Right atrium auricular region (tissue), 2 donors: Measurements from ENCODE around the gene NREP. TPM values are rescaled to one million over a fixed set of nuclear protein-coding genes. Genes with fewer than 3 reads are reported as not detected.

Experiments
- DNase-seq: peaks from one replicate; pipeline ENCODE4 v3.0.0-alpha.2; 2019; ENCODE audit warnings: low spot score
- H3K27ac ChIP-seq, 2 donors: fragments of 200-600 bp; sonication (generic); 1 replicate in 1 of 2; 2 replicates in 1 of 2; pipeline ENCODE4 v1.5.1; 2016 to 2019
- H3K27me3 ChIP-seq, 2 donors: fragments of 200-600 bp; sonication (generic); one replicate each; pipeline versions ENCODE4 v1.5.1 to v1.6.0; 2017 to 2019
- H3K36me3 ChIP-seq: fragments of 200-600 bp; sonication (generic); one replicate; pipeline ENCODE4 v1.5.1; 2016
- H3K4me1 ChIP-seq, 2 donors: fragments of 200-600 bp; sonication (generic); one replicate each; pipeline versions ENCODE4 v1.5.1 to v1.6.0; 2017 to 2019
- H3K4me3 ChIP-seq, 2 donors: fragments of 200-600 bp; sonication (generic); 1 replicate in 1 of 2; 2 replicates in 1 of 2; pipeline ENCODE4 v1.5.1; 2017 to 2019; ENCODE audit warnings: mild to moderate bottlenecking in 1 of 2, moderate library complexity in 1 of 2
- H3K9me3 ChIP-seq, 2 donors: fragments of 200-600 bp; sonication (generic); one replicate each; pipeline ENCODE4 v1.5.1; 2019
- total RNA-seq, 2 donors: library from RNA; depleted of rRNA; stranded (reverse); fragments of >200 nt; gene quantifications; one replicate each; pipeline ENCODE4 v1.1.0, GENCODE V29; 2016
- TF ChIP-seq, protein P1 (sequence below), 2 donors: fragments of 200-600 bp; sonication (generic); IDR thresholded peaks; one replicate each; pipeline ENCODE4 v1.5.1; 2019; ENCODE audit warnings: antibody characterized with exemption in 2 of 2

NREP gene
- total RNA-seq, 2 donors from 2014 or later: 7.2 to 22.9 TPM

- Histone ChIP-seq H3K9me3 (no peaks in the 10 kb centered on the region), H3K27ac (no peak overlapping the region), H3K4me3 (peak overlapping the region in 1 of 2 donors; percentile 7), H3K36me3 (no peaks in the 10 kb centered on the region), H3K27me3 (no peaks in the 10 kb centered on the region), H3K4me1 (peaks cover 0 to 18% of the 10 kb centered on the region in 2 donors)
- TF ChIP-seq, protein P1, sequence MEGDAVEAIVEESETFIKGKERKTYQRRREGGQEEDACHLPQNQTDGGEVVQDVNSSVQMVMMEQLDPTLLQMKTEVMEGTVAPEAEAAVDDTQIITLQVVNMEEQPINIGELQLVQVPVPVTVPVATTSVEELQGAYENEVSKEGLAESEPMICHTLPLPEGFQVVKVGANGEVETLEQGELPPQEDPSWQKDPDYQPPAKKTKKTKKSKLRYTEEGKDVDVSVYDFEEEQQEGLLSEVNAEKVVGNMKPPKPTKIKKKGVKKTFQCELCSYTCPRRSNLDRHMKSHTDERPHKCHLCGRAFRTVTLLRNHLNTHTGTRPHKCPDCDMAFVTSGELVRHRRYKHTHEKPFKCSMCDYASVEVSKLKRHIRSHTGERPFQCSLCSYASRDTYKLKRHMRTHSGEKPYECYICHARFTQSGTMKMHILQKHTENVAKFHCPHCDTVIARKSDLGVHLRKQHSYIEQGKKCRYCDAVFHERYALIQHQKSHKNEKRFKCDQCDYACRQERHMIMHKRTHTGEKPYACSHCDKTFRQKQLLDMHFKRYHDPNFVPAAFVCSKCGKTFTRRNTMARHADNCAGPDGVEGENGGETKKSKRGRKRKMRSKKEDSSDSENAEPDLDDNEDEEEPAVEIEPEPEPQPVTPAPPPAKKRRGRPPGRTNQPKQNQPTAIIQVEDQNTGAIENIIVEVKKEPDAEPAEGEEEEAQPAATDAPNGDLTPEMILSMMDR (IDR thresholded peaks at IDR 0.05): no peak
- no peak for DNase-seq
Measured at GRCh38 chr5:111682121-111682520, 74.9 kb downstream of the NREP start.

GRCh38 chr5:111681414-111682120, 75.4 kb downstream of the NREP start:
- Histone ChIP-seq H3K27ac (peak overlapping the region in 1 of 2 donors; percentile 38), H3K4me3 (peak overlapping the region in 1 of 2 donors; percentile 15), H3K9me3 (no peaks in the 10 kb centered on the region), H3K4me1 (peaks cover 0 to 21% of the 10 kb centered on the region in 2 donors), H3K27me3 (no peaks in the 10 kb centered on the region), H3K36me3 (no peaks in the 10 kb centered on the region)
- no peak for DNase-seq
- TF ChIP-seq, protein P1 (IDR thresholded peaks at IDR 0.05): no peak

DNA sequence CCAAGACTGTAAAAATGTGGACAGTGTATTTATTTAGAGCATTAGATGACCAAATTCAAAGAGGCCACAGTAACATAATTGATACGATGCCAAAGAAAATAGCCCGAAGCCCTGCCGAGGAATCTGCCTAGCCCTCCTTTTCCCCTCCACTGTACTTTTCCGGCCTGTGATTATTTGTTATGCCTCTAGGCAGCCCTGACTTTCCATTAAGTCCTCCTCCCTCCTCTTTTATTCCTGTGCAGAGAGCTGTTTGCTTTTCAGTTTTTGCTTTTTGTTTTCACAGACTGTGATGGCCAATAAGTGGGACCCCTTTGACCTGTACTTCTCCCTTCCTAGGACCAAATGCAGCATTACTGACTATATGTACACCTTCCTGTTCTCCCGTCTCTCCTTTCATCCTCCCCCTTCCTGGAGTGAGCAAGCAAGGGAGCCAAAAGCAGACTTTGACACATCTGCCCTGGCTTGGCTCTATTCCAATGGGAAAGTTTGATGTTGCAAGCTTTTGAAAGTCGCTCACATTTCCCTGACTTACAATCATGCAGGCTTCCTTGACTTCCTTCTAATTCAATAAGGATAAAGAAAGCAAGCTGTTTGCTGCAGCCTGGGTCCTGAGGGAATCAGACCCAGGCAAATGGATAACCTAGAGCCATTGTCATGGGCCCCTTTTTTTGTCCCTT, 76.1 kb downstream of the NREP start:
- Histone ChIP-seq H3K36me3 (no peaks in the 10 kb centered on the region), H3K4me3 (peak overlapping the region in 1 of 2 donors; percentile 15), H3K9me3 (no peaks in the 10 kb centered on the region), H3K4me1 (peaks cover 0 to 21% of the 10 kb centered on the region in 2 donors), H3K27me3 (no peaks in the 10 kb centered on the region), H3K27ac (peak overlapping the region; percentile 34 to 38)
- DNase-seq: peak; percentile 73
- TF ChIP-seq, protein P1 (IDR thresholded peaks at IDR 0.05): no peak

- no peak for DNase-seq
- no peak overlapping the region for H3K27ac ChIP-seq
- H3K27me3 ChIP-seq: no peaks in the 10 kb centered on the region
- no peaks in the 10 kb centered on the region for H3K36me3 ChIP-seq
- TF ChIP-seq, protein P1 (IDR thresholded peaks at IDR 0.05): no peak
- H3K4me1 ChIP-seq: peaks cover 0 to 21% of the 10 kb centered on the region in 2 donors
- H3K4me3 ChIP-seq: no peak overlapping the region
- no peaks in the 10 kb centered on the region for H3K9me3 ChIP-seq
Measured at GRCh38 chr5:111679611-111680010, 77.4 kb downstream of the NREP start.

Other genes starting within 250 kb of the NREP start
- 10 to 100 TPM; 11.8 to 16.4 TPM for gene STARD4, start 244.7 kb downstream of the NREP start, total RNA-seq